Lower leg skin (tissue), 3 donors: ENCODE data around the gene QRICH2.

Experiments
- POLR2A ChIP-seq, 2 donors: fragments of 450-650 bp; IDR thresholded peaks; one replicate each; pipeline ENCODE4 v1.6.1; 2016 to 2017; ENCODE audit warnings: antibody characterized with exemption in 2 of 2, mild to moderate bottlenecking in 1 of 2, moderate library complexity in 1 of 2
- TF ChIP-seq, protein P1 (sequence below), 3 donors: fragments of 450-650 bp; IDR thresholded peaks; one replicate each; pipeline ENCODE4 v1.5.1; 2016; ENCODE audit warnings: antibody characterized with exemption in 3 of 3, mild to moderate bottlenecking in 3 of 3, moderate library complexity in 2 of 3

DNA sequence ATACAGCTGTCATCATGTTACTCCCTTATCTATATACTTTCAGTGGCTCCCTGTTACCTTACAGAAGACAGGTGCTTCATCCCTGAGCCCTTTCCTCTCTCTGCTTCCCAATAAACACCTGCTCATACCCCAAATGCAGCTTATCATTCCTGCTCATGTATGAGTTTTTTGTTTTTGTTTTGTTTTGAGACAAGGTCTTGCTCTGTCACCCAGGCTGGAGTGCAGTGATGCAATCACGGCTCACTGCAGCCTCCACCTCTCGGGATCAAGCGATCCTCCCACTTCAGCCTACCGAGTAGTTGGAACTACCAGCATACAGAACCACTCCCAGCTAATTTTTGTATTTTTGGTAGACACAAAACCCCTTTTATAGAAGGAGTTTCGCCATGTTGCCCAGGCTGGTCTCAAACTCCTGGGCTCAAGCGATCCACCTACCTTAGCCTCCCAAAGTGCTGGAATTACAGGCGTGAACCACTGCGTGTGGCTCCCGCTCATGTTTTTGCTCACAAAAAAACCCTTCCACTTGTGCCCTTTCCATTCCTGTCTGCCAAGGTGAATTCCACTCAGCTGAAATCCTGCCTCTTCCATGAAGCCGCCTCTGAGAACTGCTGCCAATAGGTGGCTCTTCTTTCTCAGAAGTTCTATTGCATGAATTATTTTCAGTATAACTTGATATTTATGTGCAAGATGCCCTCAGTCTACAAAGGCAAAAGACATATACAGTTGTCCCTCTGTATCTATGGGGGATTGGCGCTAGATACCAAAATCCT, 59.9 kb downstream of the QRICH2 start:
- TF ChIP-seq, protein P1, sequence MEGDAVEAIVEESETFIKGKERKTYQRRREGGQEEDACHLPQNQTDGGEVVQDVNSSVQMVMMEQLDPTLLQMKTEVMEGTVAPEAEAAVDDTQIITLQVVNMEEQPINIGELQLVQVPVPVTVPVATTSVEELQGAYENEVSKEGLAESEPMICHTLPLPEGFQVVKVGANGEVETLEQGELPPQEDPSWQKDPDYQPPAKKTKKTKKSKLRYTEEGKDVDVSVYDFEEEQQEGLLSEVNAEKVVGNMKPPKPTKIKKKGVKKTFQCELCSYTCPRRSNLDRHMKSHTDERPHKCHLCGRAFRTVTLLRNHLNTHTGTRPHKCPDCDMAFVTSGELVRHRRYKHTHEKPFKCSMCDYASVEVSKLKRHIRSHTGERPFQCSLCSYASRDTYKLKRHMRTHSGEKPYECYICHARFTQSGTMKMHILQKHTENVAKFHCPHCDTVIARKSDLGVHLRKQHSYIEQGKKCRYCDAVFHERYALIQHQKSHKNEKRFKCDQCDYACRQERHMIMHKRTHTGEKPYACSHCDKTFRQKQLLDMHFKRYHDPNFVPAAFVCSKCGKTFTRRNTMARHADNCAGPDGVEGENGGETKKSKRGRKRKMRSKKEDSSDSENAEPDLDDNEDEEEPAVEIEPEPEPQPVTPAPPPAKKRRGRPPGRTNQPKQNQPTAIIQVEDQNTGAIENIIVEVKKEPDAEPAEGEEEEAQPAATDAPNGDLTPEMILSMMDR (IDR thresholded peaks at IDR 0.05) = no peak
- TF ChIP-seq POLR2A (IDR thresholded peaks at IDR 0.05) = no peak
